Renal pelvis (tissue), 4 donors: Measurements from ENCODE around the gene UAP1L1. TPM values are rescaled to one million over a fixed set of nuclear protein-coding genes. Genes with fewer than 3 reads are reported as not detected.

ENCODE experiments used
- DNase-seq: peaks from one replicate; pipeline ENCODE4 v3.0.0-alpha.2; 2013
- polyA plus RNA-seq, 3 donors: library from polyadenylated mRNA; unstranded; fragments of 120-200 nt; gene quantifications; one replicate each; pipeline ENCODE4 v1.2.1, GENCODE V29; 2013; ENCODE audit not compliant: insufficient read length in 3 of 3

Gene UAP1L1
- polyA plus RNA-seq, 3 donors = 5.4 to 8.6 (median 6.3) TPM

GRCh38 chr9:137096785-137097546 is 19.6 kb downstream of the UAP1L1 start:
- DNase-seq = no peak

- DNase-seq = no peak
Measured at GRCh38 chr9:137097761-137098462, 20.6 kb downstream of the UAP1L1 start.

GRCh38 chr9:137099231-137099630 is 21.9 kb downstream of the UAP1L1 start:
- no peak for DNase-seq

- DNase-seq = no peak
Measured at GRCh38 chr9:137103206-137103999, 26.1 kb downstream of the UAP1L1 start.

GRCh38 chr9:137105814-137106661 is 28.7 kb downstream of the UAP1L1 start:
- DNase-seq = no peak

GRCh38 chr9:137106662-137107250 is 29.4 kb downstream of the UAP1L1 start:
- DNase-seq = no peak

GRCh38 chr9:137107312-137107921 is 30.1 kb downstream of the UAP1L1 start:
- DNase-seq = no peak

- no peak for DNase-seq
Measured at GRCh38 chr9:137107982-137108381, 30.7 kb downstream of the UAP1L1 start.

- DNase-seq = no peak
Measured at GRCh38 chr9:137108608-137109249, 31.4 kb downstream of the UAP1L1 start.

- DNase-seq = no peak
Measured at GRCh38 chr9:137109250-137110146, 32.2 kb downstream of the UAP1L1 start.

GRCh38 chr9:137110147-137110910 is 33.0 kb downstream of the UAP1L1 start:
- DNase-seq = no peak

GRCh38 chr9:137110911-137111787 is 33.8 kb downstream of the UAP1L1 start:
- DNase-seq = no peak

- DNase-seq = no peak
Measured at GRCh38 chr9:137111788-137112563, 34.7 kb downstream of the UAP1L1 start.

GRCh38 chr9:137112564-137113384 is 35.5 kb downstream of the UAP1L1 start:
- no peak for DNase-seq

- no peak for DNase-seq
Measured at GRCh38 chr9:137113385-137114159, 36.3 kb downstream of the UAP1L1 start.
